Embryonic facial prominence (tissue), 1 donor: Measurements from ENCODE around the gene TRAF2.
A peak's percentile ranks its signal among the peaks of the same experiment; 100 is the strongest.

Source experiments
- DNase-seq: peaks from one replicate; pipeline ENCODE4 v3.0.0-alpha.2; 2016; ENCODE audit errors: extremely low spot score

The TRAF2 gene

DNA sequence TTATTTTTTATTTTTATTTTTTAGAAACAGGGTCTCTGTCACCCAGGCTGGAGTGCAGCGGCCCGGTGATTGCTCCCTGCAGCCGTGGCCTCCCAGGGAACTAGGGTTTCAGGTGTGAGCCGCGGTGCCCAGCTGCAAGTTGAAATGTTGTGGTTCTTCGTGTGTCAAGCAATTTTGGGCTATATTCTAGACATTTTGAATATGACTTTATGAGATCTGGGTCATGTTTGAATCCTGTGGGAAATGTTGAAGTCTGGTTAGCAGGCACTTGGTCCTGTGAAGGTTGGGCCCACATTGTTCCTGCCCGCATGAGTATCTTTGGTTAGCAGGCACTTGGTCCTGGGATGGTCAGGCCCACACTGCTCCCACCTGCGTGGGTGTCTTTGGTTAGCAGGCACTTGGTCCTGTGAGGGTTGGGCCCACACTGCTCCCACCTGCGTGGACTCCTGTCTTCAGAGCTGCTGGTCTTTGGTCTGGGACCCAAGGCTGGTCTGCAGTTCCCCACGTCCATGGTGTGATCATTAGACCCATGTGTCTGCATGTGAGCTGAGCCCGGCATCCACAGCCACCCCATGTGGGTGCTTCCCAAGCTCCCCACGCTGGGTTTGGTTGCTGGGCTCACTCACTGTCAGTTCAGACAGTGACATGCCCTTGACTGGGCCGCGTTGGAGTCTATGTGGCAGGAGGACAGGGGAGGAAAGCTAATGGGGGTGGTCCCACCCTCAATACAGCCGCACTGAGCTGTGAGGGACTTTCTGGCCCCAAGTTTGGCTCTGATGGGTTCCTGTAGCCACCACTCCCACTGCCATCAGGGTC, 51.1 kb downstream of the TRAF2 start:
- DNase-seq: no peak

DNA sequence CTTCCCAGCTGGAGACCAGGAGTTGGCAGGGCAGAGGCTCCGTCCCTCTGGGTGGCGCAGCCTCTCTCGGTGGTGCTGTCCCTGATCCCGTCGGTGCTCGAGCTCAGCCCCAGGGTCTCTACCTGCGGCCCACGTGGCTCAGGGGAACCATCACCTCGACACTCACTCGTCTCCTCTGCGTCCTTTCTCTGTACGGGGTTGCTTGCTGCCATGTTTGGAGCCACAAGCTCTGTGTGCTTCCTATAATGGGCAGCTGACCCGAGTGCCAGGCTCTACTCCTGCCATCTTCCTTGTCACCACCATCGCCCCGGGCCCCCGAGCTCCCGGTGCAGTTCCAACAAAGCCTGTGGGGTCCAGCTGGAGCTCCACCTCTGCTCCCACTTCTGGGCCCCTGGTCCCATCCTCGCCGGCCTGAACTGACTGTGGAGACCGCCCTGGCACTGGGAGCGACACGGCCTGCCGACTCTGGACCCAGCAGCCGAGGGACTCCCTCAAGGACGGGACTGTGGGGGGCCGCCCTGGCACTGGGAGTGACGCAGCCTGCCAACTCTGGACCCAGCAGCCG, 53.2 kb downstream of the TRAF2 start:
- DNase-seq: no peak

GRCh38 chr9:136939996-136940525, 53.7 kb downstream of the TRAF2 start:
- DNase-seq: no peak

DNA sequence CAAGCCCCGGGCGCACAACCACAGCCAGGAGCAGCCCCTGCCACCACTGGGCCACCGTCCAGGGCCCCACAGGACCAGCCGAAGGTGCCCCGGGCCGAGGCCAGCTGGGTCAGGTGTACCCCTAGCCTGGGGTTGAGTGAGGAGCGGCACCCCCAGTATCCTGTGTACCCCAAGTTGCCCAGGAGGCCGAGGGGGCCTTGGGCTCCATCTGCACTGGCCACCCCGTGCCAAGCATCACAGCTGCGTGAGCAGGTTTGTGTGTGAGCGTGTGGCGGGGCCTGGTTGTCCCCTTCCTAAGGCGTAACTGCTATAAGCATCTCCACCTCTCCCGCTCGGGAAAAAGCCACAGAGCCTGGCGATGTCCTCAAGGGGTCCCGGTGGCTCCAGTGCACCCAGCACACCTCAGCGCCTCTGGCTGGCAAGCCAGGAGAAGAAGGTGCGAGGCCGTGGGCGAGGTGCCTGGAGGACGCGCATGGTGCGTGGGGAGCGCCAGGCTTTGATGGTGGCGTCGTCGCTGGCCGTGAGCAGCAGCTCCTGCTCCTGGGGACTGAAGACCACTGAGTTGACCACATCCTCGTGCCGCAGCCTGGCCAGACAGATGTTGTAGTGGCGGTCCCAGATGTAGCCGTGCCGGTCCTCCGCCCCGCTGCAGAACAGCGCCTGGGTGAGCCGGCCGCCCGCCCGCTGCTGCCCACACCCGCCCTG, 54.4 kb downstream of the TRAF2 start:
- DNase-seq: no peak

- no peak for DNase-seq
Observed at GRCh38 chr9:136941231-136942111, 55.2 kb downstream of the TRAF2 start.

DNA sequence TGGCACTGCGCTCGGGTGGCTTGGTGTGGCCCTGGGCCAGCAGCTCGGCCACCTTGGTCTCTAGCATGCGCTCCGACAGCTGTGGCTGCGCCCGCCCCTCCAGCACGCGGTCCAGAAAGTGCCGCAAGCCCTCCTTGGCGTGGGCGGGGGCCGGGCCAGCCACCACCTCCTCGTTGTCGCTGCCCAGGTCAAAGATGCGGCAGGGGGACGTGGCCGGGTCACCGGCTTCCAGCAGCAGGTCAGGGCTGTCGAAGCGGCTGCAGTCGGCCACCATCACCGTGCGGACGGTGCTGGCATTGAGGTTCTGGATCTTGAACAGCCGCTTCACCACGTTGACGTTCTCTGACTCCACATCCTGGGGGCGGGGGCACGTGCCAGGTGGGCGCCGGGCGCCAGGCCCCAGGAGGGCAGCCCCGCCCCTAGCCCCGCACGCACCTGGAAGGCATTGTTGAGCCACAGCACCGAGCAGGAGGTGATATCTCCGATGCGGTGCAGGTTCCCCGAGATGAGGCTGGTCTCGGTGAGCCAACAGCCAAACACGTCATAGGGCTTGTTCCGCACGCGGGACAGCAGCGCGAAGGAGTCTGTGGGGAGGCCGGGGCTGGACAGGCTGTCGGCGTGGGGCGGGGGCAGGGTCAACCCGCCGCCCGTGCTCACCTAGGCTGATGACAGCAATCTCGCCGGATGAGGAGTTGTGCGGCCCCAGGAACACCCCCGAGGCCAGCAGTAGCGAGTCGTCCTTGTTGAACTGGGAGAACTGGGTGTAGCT, 56.0 kb downstream of the TRAF2 start:
- DNase-seq: no peak

- no peak for DNase-seq
Observed at GRCh38 chr9:136942881-136943230, 56.5 kb downstream of the TRAF2 start.

GRCh38 chr9:136943291-136944211, 57.2 kb downstream of the TRAF2 start:
- no peak for DNase-seq

GRCh38 chr9:136944212-136944518, 57.8 kb downstream of the TRAF2 start:
- DNase-seq: no peak

DNA sequence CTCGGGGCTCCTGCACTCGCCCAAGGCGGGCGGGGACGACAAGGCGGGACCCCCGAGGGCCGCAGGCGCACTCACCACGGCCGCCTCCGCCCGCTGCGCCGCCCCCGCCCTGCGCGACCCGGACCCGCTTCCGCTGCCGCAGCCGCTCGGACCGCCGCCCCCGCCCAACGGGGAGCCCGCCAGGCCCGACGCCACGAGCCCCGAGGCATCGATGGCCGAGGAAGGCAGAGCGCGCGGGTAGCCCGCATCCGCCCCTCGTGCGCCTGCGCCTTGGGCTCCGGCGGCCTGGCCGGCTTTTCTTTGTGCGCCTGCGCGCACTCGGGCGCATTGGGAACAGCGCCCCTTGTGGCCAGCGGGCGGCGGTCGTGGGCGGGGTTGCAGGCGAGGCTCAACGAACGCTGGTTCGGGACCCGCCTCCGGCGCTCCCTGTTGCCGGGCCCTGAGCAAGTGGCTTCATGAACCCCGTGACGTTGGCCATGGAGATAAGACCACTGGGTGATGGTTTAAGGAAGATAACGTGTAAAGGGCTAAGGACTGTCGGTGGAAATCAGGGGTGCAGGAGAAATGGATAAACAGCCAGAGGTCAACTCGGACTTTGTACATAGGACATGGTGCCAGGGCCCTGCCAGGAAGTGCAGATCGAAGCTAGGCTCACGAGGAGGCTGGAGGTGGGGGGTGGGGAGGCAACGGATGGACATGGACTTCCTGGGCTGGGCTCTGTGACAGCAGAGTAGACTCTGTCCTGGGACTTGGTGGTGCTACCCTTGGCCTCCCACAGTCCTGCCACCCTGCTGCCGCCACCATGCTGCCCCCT, 58.4 kb downstream of the TRAF2 start, which contains the start of the genes C8G and FBXW5:
TSS of gene C8G (plus strand) at position 725 of the 814 bp plus-strand sequence. CDS start at position 803, 78 bp downstream.
TSS of gene FBXW5 (minus strand) at position 220 of the 814 bp plus-strand sequence. CDS start 655 bp downstream, outside the sequence.
- peak; percentile 89 for DNase-seq

GRCh38 chr9:136945333-136946227, 59.3 kb downstream of the TRAF2 start:
- DNase-seq: no peak

DNA sequence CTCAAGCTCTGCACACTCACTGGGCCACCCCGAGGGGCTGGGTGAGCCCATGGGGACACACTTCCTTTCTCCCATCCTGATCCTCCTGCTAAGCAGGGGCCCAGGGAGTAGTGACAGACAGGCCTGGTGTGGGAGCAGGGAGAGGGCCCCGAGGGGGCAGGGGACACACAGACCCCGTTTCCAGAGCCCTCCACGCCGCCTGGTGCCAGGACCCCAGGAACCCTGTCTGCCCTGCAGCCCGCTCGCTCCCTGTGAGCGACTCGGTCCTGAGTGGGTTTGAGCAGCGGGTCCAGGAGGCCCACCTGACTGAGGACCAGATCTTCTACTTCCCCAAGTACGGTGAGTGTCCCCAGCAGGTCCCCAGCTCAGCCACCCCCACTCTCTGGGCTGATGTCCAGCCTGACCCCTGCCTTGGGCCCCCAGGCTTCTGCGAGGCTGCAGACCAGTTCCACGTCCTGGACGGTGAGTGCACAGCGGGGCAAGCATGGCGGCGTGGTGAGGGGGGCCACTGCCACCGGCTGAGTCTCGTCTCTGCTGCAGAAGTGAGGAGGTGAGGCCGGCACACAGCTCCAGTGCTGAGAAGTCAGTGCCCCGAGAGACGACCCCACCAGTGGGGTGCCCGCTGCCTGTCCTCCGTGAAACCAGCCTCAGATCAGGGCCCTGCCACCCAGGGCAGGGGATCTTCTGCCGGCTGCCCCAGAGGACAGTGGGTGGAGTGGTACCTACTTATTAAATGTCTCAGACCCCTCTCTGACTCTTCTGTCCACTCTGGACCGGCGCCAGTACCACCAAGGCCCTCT, 60.1 kb downstream of the TRAF2 start:
- DNase-seq: no peak

DNA sequence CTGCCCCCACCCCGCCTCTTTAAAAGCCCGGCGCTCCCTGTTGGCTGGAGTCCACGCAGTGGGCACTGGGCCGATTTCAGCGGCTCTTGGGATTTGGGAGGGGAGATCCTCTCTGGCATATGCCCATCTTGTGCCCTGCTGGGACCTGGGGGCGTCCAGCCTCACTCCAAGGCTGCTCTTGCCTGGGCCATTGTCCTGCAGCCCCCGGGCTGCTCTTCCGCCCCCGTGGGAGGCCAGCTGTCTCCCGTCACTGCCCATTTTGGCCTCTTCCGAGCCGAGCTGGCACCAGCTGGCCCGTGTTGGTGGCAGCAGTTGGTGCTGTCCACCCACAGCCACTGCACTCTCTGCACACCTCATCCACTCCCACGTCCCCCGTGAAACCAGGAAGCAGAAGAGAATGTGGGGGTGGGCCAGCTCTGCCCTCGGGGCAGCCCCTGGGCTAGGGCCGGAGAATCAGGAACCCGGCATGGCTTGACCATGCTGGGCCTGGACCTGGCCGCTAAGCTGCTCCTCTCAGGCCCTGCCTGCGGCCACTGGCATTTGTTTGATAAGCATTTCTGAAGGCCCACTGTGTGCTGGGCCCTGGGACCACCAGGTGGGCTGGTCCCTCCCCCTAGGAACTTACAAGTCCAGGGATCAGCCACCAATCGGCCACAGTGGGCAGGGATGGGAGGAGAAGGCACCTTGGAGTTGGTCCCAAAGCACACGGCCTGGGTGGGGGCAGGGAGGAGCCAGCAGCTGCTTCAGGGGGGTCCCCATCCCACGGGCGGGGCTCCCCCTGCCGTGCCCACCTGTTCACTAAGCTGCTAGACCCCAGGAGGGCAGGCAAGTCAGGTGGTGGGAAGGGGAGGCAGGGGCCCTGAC, 60.9 kb downstream of the TRAF2 start:
- no peak for DNase-seq

GRCh38 chr9:136947955-136948510, 61.7 kb downstream of the TRAF2 start:
- DNase-seq: no peak

DNA sequence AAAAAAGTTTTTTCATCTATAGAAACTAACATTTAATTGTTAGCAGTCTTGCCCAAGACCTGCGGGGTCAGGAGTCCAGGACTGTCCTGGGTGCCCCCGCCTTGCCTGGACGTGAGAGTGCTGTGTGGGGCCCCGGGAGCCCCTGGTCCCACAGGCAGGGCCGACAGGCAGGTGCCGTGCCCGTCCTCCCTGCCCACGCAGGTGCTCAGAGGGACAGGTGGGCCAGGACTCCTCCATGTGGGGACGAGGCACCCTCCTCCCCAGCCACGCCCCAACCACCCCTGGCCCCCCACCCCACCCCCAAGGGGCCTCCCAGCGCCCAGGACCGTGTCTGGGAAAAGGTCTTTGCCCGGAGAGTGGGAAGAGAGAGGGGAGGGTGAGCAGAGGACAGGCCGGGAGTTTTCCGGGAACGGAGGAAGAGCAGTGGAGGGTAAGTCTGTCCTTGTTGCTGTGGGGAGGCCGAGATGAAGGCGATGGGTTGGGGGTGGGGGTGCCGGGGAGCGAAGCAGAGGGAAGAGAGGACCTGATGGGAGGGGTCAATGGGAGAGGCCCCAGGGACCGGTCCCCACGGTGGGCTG, 63.0 kb downstream of the TRAF2 start:
- DNase-seq: no peak
